HepG2 (cell line): ENCODE data around the gene ZBTB20. TPM values are rescaled to one million over a fixed set of nuclear protein-coding genes. Genes with fewer than 3 reads are reported as not detected.

ENCODE experiments used
- ATAC-seq: fragments of 200-7000 bp; cut with Tn5 transposase; 3 replicates; pipeline ENCODE4 v1.9.1; 2020; ENCODE audit warnings: mild to moderate bottlenecking, moderate library complexity
- BruUV-seq: library from RNA; stranded (reverse); fragments of 400-500 nt; replicated peaks from 2 replicates; lab custom pipeline; 2021; lab: Mats Ljungman, UMichigan
- CTCF ChIA-PET: fragments of 300-600 bp; formaldehyde crosslinking; extraction: SDS; loops from one replicate; lab custom pipeline; 2021; ENCODE audit warnings: low total read pairs, inconsistent platforms, low intra/inter-chr PET ratio; lab: Yijun Ruan, JAX
- POLR2A ChIA-PET: fragments of 350-600 bp; sonication (Branson Sonifier 250); formaldehyde crosslinking; loops from one replicate; lab custom pipeline; 2020; ENCODE audit warnings: antibody characterized with exemption, inconsistent platforms; lab: Yijun Ruan, JAX
- DNase-seq: peaks from one replicate; pipeline ENCODE4 v3.0.0-alpha.2; 2015; ENCODE audit warnings: low spot score
- FAIRE-seq: peaks from 3 replicates; lab custom pipeline; 2011; peaks lifted over from hg19 to GRCh38; lab: Jason Lieb, UNC
- H2AFZ ChIP-seq: one replicate; pipeline ENCODE4 v1.6.1; 2011; ENCODE audit warnings: low read length, inconsistent platforms
- H3K27ac ChIP-seq: fragments of 300-600 bp; 3 replicates; pipeline ENCODE4 v1.8.0; 2011; ENCODE audit warnings: mixed run types, mild to moderate bottlenecking, mixed read lengths, low read length, inconsistent platforms; ENCODE audit not compliant: insufficient read depth; ENCODE audit errors: extremely low read length
- H3K27me3 ChIP-seq, 2 experiments: fragments of 200-600 bp in 1 of 2; 2 replicates in 1 of 2; 3 replicates in 1 of 2; pipeline versions ENCODE4 v1.6.0 to v1.8.0; 2011; ENCODE audit warnings: low read length in 2 of 2, mild to moderate bottlenecking in 2 of 2, moderate library complexity in 2 of 2, inconsistent platforms in 1 of 2; ENCODE audit not compliant: insufficient read depth in 2 of 2, control insufficient read depth in 1 of 2
- H3K36me3 ChIP-seq, 2 experiments: fragments of 200-600 bp in 1 of 2; replicated peaks in 1 of 2; 2 replicates in 1 of 2; 3 replicates in 1 of 2; pipeline versions ENCODE4 v1.5.1 to v1.8.0; 2011; ENCODE audit warnings: low read length in 2 of 2, inconsistent platforms in 1 of 2; ENCODE audit not compliant: insufficient read depth in 2 of 2, control insufficient read depth in 1 of 2
- H3K4me1 ChIP-seq: 2 replicates; pipeline ENCODE4 v1.5.1; 2012; ENCODE audit warnings: low read length, inconsistent platforms; ENCODE audit not compliant: insufficient read depth
- H3K4me2 ChIP-seq: 2 replicates; pipeline ENCODE4 v1.6.0; 2011; ENCODE audit warnings: low read depth, low read length, inconsistent platforms
- H3K4me3 ChIP-seq, 3 experiments: fragments of 200-600 bp in 1 of 3; sonication (generic), shearing (Covaris generic) in 1 of 3; replicated peaks in 1 of 3; 2 replicates each; pipeline ENCODE4 v1.5.1; 2011 to 2016; ENCODE audit warnings: low read length in 3 of 3, inconsistent platforms in 2 of 3, low read depth in 2 of 3, mild to moderate bottlenecking in 2 of 3, control low read depth in 1 of 3, mixed read lengths in 1 of 3; ENCODE audit not compliant: insufficient read depth in 1 of 3
- H3K79me2 ChIP-seq: one replicate; pipeline ENCODE4 v1.6.1; 2011; ENCODE audit warnings: low read length, inconsistent platforms; ENCODE audit not compliant: insufficient read depth
- H3K9ac ChIP-seq: 2 replicates; pipeline ENCODE4 v1.6.0; 2011; ENCODE audit warnings: mild to moderate bottlenecking, low read depth, low read length, inconsistent platforms; ENCODE audit not compliant: insufficient read depth
- H3K9me3 ChIP-seq: 2 replicates; pipeline ENCODE4 v1.5.1; 2012; ENCODE audit warnings: mild to moderate bottlenecking, low read length
- H4K20me1 ChIP-seq: 2 replicates; pipeline ENCODE4 v1.6.0; 2011; ENCODE audit warnings: inconsistent platforms, mild to moderate bottlenecking, low read length, moderate library complexity; ENCODE audit not compliant: insufficient read depth
- BRF2 ChIP-seq: sonication (generic); formaldehyde crosslinking; IDR thresholded peaks from 2 replicates; pipeline ENCODE4 v1.8.1; 2022; ENCODE audit warnings: mild to moderate bottlenecking, missing genetic modification reagents
- CBFB ChIP-seq: sonication (generic); formaldehyde crosslinking; IDR thresholded peaks from 2 replicates; pipeline ENCODE4 v1.4.0; 2020; ENCODE audit warnings: missing genetic modification reagents
- ELF1 ChIP-seq: sonication (generic); formaldehyde crosslinking; IDR thresholded peaks from 2 replicates; pipeline ENCODE4 v1.4.0; 2020; ENCODE audit warnings: missing genetic modification reagents
- KAT8 ChIP-seq: IDR thresholded peaks from 2 replicates; pipeline ENCODE4 v1.6.1; 2016; ENCODE audit warnings: missing genetic modification reagents, missing compliant biosample characterization
- KLF16 ChIP-seq, 2 experiments: sonication (generic) in 1 of 2; formaldehyde crosslinking in 1 of 2; IDR thresholded peaks; 2 replicates each; pipeline versions ENCODE4 v1.6.1 to v1.8.0; 2016 to 2023; ENCODE audit warnings: missing genetic modification reagents in 2 of 2, missing compliant biosample characterization in 1 of 2
- KMT2A ChIP-seq: sonication (generic); formaldehyde crosslinking; IDR thresholded peaks from 2 replicates; pipeline ENCODE4 v1.4.0; 2020; ENCODE audit warnings: missing genetic modification reagents
- SRF ChIP-seq: IDR thresholded peaks from 2 replicates; pipeline ENCODE4 v1.6.1; 2011; ENCODE audit warnings: mild to moderate bottlenecking, low read depth, low read length, moderate library complexity
- ZBTB10 ChIP-seq: sonication (generic); formaldehyde crosslinking; IDR thresholded peaks from 2 replicates; pipeline ENCODE4 v1.4.0; 2020; ENCODE audit warnings: missing genetic modification reagents, borderline replicate concordance
- ZBTB26 ChIP-seq: IDR thresholded peaks from 2 replicates; pipeline ENCODE4 v1.6.1; 2016; ENCODE audit warnings: missing compliant biosample characterization, missing genetic modification reagents, borderline replicate concordance
- ZNF10 ChIP-seq: sonication (generic); formaldehyde crosslinking; IDR thresholded peaks from 2 replicates; pipeline ENCODE4 v1.4.0; 2020; ENCODE audit warnings: mild to moderate bottlenecking, low read depth, missing genetic modification reagents, borderline replicate concordance
- ZNF18 ChIP-seq: sonication (generic); formaldehyde crosslinking; IDR thresholded peaks from 2 replicates; pipeline ENCODE4 v1.8.0; 2022; ENCODE audit warnings: mild to moderate bottlenecking, missing genetic modification reagents; ENCODE audit not compliant: insufficient replicate concordance
- ZNF274 ChIP-seq: sonication (generic); formaldehyde crosslinking; IDR thresholded peaks from 2 replicates; pipeline ENCODE4 v1.5.1; 2020; ENCODE audit warnings: mild to moderate bottlenecking, missing genetic modification reagents
- ZNF281 ChIP-seq: sonication (generic); formaldehyde crosslinking; IDR thresholded peaks from 2 replicates; pipeline ENCODE4 v1.4.0; 2020; ENCODE audit warnings: missing genetic modification reagents, borderline replicate concordance
- ZNF382 ChIP-seq: sonication (generic); formaldehyde crosslinking; IDR thresholded peaks from 2 replicates; pipeline ENCODE4 v1.5.0; 2020; ENCODE audit warnings: missing genetic modification reagents, mild to moderate bottlenecking, borderline replicate concordance
- ZNF619 ChIP-seq: sonication (generic); formaldehyde crosslinking; IDR thresholded peaks from 2 replicates; pipeline ENCODE4 v1.4.0; 2020; ENCODE audit warnings: mild to moderate bottlenecking, missing genetic modification reagents
- ZNF709 ChIP-seq: sonication (generic); formaldehyde crosslinking; IDR thresholded peaks from 2 replicates; pipeline ENCODE4 v1.5.0; 2020; ENCODE audit warnings: mild to moderate bottlenecking, missing genetic modification reagents
- WGBS: methylation state at CpG from one replicate; pipeline ENCODE4 v1.1.6; 2017; ENCODE audit warnings: low lambda C conversion rate; 5-methylcytosine and 5-hydroxymethylcytosine counted together
- in situ Hi-C: cut with HindIII; loops from 2 replicates; pipeline ENCODE4 v1.10.0; 2017; ENCODE audit warnings: low pct_unique_long_range_greater_than_20kb; ENCODE audit not compliant: extremely low pct_ligation_motif_present
- intact Hi-C: fragments of 100-400 bp; cut with micrococcal nuclease; formaldehyde crosslinking; loops from one replicate; pipeline ENCODE4 v1.10.0; 2022; ENCODE audit not compliant: unreplicated experiment
- polyA plus RNA-seq, 8 experiments: library from polyadenylated mRNA; depleted of rRNA in 3 of 8; stranded (reverse) in 7 of 8; unstranded in 1 of 8; fragments of >200 nt; fragmentation: Illumina TruSeq in 4 of 8; extraction: Trizol in 4 of 8; gene quantifications; 2 replicates each; pipeline versions ENCODE4 v1.2.1 to v1.2.3, GENCODE V29; 2011 to 2016; ENCODE audit warnings: low read depth in 4 of 8, missing spikeins in 1 of 8, mixed read lengths in 1 of 8; ENCODE audit not compliant: insufficient read depth in 1 of 8
- total RNA-seq, 5 experiments: library from RNA; depleted of rRNA; stranded (reverse); fragments of >200 nt; fragmentation: Illumina TruSeq; extraction: Trizol; gene quantifications; 2 replicates each; pipeline ENCODE4 v1.2.3, GENCODE V29; 2016; ENCODE audit warnings: low read depth in 1 of 5

Gene ZBTB20
- total and polyA plus RNA-seq, 2 of the 13 experiments (the other 11 are each of a cell fraction or from before 2014, with no cell fraction given): 1.9 to 8.8 TPM

- WGBS: 95% methylated on average over 2 of the region's 2 CpGs
- FAIRE-seq: no peak
- intact Hi-C loops: no loop called here
- TF ChIP-seq KAT8 (CRISPR knock-in tag) (no peak), ZBTB26 (CRISPR knock-in tag) (no peak), SRF (no peak), BRF2 (no peak), ZNF382 (CRISPR knock-in tag) (no peak), KMT2A (CRISPR knock-in tag) (no peak), ZNF18 (CRISPR knock-in tag) (no peak), ZNF281 (CRISPR knock-in tag) (no peak), ZNF619 (CRISPR knock-in tag) (no peak), ZNF274 (no peak), ZNF10 (CRISPR knock-in tag) (no peak), ELF1 (CRISPR knock-in tag) (no peak), ZNF709 (CRISPR knock-in tag) (no peak), CBFB (CRISPR knock-in tag) (no peak), KLF16 (CRISPR knock-in tag; IDR thresholded peaks at IDR 0.05) (no peak), ZBTB10 (no peak)
These were observed 817.3 kb downstream of the ZBTB20 start for GRCh38 chr3:114329823-114330222.

More at GRCh38 chr3:114329823-114330222, 817.3 kb downstream of the ZBTB20 start:
- in situ Hi-C loops: no loop called here
- CTCF ChIA-PET: no interaction called here
- H3K79me2 ChIP-seq: no peaks in the 10 kb centered on the region
- H3K9ac ChIP-seq: no peak overlapping the region
- no peak overlapping the region for H3K4me2 ChIP-seq
- H2AFZ ChIP-seq: no peak overlapping the region
- peaks cover 16% of the 10 kb centered on the region for H3K4me1 ChIP-seq
- no TSS peak for BruUV-seq
- no peaks in the 10 kb centered on the region for H4K20me1 ChIP-seq
- no peaks in the 10 kb centered on the region for H3K9me3 ChIP-seq
- no peaks in the 10 kb centered on the region for H3K36me3 ChIP-seq
- H3K4me3 ChIP-seq: no peak overlapping the region
- DNase-seq: no peak
- no peak for ATAC-seq
- no peaks in the 10 kb centered on the region for H3K27me3 ChIP-seq
- H3K27ac ChIP-seq: no peak overlapping the region
- POLR2A ChIA-PET: no interaction called here
